ENCODE data around the gene POLG.

POLG gene

GRCh38 chr15:89370120-89370977 lies 35.7 kb upstream of the POLG start:
- DNase-seq = no peak

DNA sequence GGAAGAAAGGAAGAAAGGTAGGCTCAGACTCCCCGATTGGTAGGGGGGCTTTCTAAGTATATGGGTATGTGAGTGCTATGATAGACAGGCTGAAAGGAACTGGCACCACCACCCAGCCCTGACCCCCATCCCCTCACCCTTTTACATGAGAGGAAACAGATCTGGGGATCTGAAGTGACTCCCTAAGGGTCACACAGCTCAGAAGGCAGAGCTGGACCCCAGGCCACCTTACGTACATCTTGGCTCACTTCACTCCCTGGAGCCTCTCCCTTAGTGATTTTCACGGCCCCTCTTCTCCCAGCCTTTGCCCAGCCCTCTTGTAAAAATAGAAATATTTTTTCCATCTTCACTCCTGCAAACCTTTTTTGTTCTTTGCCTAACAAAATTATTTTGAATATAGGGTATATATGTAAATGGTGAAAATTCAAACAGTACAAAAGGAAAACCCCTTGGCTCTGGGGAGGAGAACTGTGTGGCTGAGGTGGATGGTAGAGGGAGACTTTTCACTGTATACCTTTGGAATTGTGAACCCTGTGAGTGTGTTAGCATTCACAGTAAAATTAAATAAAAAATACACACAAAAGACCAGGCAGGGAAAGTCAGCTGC lies 34.8 kb upstream of the POLG start:
- DNase-seq = no peak

DNA sequence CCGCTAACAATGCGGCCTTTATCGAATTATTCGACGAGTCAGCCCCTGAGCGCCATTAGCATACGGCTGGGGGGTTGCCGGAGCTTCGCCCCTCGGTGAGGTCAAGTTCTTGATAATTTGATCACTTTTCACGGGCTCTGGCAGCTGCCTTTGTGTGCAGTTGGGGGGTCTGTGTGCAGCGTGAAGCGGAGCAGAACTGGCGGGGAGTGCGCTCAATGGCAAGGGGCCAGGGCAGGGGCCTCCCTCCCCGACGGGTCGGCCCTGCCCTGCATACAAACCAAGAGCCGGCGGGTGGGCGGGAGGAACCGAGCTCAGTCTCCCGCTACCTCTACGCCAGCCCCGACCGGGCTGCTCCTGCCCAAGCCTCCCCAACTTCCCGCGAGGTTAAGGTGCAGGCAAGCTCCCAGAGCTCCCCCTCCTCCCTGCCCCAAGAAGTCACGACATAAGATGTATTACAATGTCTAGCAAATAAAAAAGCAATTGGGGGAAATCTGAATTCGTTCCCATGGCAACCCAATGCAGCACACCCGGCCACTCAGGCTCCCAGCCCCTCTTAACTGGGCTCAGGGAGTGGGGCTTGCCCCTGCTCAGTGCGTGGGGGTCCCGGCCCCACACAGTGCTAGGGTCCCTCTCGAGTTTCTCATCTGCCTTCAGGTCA lies 34.1 kb upstream of the POLG start:
- DNase-seq = no peak

GRCh38 chr15:89367485-89368451 lies 33.1 kb upstream of the POLG start:
- no peak for DNase-seq

- DNase-seq = no peak
Measured at GRCh38 chr15:89366656-89367393, 32.2 kb upstream of the POLG start.

GRCh38 chr15:89365462-89366065 lies 30.9 kb upstream of the POLG start:
- no peak for DNase-seq

DNA sequence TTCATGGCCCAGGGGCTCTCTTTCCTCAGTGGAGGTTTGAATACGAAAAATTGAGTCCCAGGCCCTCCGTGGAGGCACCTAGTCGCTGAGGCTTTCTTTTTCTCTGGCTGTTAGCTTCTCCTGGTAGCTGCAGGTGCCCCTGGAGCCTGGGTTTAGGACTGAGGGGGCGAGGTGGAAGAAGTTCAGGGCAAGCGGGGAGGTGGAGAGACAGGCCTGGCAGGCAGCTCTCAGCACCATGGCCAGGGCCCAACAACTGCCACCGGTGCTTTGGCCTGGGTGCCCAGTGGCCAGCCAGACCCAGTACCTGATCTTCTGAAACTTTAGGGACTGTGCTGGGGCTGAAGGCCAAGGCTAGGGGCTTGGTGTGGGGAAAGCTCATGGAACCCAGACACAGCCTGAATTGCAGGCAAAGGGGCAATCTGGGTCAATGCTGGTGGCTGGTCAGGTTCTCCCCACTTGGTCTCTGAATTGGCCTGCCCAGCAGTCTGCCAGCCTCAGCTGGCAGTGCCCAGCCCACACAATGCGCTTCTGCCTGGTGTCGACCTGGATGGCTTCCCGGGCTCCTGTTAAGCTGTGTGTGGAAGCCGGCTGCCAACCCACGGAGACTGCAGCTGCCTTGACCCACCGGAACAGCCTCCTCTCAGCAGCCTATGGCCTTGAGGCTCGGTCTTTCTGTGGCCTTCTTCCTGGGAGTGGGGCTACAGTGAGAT lies 30.3 kb upstream of the POLG start:
- DNase-seq = no peak

GRCh38 chr15:89364341-89364740 lies 29.7 kb upstream of the POLG start:
- DNase-seq = no peak

DNA sequence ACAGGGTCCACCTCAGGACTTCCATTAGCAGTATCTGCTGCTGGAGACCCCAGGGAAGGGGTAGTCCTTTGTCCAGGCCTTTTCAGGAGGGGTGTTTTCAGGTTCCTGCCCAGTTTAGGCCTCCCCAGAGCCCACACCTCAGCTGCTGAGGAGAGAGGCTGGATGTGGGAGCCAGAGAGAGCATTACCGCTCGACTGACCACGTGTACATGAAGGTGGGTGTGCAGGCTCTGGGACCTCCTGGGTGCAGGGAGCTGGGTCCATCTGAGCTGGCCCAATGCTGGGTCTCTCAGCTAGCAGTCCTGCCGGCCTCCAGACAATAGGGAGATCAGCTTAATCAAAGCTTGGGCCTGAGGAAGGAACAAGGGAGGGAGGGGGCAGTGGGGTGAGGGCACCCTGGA lies 29.1 kb upstream of the POLG start:
- no peak for DNase-seq

DNA sequence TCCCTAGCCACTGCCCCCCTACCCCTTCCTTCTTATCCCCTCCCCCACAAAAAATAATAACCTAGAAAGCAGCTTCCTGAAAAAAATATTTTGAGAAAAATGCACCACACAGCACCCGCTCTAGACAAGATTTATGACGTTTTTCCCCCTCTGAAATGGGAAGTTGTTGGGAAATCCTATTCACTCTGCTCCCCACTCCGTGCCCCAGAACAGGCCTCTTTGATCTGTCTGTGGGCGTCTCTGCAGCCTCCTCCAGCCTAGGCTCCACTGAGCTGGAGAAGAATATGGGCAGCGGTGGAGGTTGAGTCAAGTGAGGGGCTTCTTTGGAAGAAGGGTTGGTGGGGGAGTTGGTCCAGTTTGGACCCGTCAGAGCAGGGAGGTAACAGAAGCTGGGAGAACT lies 28.5 kb upstream of the POLG start:
- no peak for DNase-seq

GRCh38 chr15:89362203-89363101 lies 27.8 kb upstream of the POLG start:
- no peak for DNase-seq

DNA sequence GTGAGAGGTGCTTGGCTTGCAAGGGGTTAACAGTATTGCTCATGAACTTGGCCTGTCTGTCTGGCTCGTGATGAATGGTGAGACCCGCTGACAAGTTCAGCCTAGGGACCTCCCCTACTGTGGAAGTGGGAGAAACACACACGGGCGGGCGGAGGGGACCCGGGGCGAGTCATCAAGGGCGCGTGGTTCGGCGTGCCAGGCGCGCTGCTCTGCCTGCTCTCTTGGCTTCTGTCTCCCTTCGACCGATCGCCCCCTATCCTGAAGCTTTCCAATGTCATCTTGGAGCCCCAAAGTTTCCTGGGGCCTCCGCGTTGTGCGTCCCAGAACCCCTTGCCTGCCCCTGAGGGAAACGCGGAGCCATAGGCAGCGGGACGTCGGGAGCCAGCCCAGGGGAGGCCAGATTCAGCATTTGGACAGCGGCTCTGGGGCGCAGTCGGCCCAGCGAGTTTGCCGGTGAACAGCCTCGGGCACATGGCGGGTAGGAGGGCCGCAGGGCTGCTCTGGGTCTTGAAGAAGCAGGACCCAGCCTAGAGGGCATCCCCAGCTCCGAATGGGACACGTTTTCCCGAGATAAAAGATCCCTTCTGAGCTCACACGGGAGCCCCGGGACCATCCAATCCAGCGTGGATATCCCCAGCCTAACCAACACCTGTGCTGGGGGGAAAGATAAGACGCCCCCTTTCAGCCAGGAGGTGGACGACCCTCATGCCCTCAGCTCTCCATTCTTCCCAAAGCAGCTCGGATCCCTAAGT lies 27.0 kb upstream of the POLG start:
- DNase-seq = peak; percentile 35

DNA sequence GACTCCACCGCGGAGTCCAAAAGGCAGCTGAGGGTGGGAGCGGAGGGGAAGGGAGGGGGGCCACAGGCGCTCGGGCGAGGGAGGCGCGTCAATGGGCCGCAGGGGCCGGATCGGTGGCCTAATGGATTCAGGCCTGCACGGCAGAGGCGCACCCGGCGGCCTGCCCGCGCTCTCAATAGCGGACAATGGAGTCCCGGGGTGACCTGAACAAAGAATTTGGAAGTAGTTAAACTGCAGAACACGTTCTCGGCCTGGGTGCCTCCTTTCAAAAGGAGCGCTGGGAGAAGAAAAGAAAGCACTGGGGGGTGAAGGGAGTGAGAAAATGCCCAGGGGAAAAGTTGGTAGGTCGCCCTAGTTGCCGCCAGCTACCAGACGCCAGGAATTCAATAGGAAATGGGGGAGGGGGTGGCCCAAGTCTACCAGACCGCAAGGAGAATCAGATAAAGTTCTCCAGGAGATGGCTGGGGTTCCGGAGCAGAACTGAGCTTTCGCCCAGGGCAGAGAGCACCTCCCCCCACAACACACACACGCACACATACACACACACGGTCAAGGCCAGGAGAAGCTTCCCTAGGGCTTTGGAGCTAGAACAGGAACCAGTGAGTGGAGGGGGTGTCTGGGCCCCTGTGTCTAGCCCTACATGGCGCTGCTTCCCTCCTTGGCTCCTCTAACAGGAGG lies 25.8 kb upstream of the POLG start:
- no peak for DNase-seq

DNA sequence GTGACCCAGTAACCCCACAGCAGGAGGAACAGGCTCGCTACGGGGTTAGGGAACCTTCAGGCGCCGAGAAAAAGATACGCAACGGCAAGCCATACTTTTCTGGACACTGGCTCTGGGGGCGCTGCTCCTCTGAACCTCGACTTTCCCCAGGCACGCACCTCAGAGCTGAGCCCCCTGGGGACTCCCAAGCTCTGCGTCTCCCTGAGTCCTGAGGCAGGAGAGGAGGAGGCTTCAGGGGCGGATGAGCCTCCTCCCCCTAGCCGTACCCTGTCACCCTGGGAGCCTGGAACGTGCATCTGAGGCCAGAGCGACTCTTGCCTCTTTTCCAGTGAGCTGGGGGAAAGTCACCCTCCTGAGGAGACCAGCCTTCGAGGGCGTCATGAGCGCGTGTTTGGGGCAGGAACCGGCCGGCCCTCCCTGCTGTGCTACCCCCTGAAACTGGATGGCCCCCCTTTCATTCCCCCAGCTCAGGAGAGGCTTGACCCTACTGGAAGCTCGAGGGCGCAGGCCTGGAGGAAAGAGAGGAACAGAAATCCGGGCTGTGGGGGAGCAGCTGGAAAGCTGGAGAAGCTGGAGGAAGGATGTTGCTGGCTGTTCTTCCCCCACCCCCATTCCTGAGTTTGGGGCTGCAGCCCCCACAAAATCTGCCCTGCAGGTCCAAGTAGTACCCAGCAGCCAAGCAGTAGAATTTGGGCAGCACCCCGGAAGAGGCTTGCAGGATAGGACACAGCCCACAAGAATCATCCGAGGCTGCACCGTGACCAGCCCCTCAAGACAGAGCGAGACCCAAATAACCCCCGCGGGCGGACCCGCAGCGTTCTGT lies 25.1 kb upstream of the POLG start:
- no peak for DNase-seq

DNA sequence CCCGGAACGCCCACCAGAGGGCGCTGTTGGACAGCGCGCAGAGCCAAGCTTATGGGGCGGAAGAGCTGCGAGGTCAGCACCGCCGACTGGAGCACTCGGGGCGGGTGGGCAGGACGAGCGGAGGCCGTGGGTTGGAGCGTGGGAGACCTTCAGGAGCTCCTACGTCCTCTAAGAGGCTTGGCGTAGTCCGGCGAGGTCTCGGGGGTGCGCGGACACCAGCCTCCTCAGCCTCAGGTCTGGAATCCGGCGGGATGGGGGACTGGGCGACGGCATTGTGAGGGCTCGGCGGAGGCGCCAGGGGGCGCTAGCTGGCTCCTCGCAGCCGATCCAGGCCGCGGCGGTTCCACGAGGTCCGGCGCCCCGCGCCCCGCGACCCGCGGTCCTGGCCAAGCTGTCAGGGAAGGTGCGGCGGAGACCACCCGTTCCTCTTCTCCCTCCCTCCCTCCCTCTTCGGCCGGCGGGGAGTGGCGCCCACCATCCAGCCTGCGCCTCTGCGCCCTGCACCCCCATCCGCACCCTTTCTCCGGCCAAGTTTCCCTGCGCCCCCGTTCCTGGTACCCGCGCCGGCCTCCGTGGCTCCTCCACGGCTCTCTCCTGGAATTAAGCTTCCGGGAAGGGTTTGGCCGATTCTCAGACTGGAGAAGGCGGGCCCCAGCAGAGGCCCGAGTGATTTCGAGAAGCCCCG lies 24.3 kb upstream of the POLG start:
- peak; percentile 75 for DNase-seq

DNA sequence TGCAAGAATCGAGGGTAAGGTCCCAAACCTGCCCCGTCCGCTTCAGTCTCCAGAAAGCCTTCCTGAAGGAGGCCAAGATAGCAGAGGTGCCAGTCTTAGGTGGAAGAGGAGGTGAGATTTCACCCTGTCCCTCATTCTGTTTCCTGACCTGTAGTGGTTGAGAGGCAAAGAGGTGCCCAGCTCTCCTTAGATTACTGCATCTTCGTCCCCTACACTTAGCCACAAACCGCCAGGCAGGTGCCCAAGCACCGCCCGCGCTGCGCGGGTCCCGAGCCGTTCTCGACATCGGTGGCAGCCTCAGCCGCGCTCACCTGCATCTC lies 23.8 kb upstream of the POLG start:
- DNase-seq = no peak

GRCh38 chr15:89356634-89357298 lies 22.1 kb upstream of the POLG start:
- no peak for DNase-seq

Measured in activated effector memory CD4-positive, alpha-beta T cell treated with Interleukin-2 at 50 U/mL for 16 hours (primary cell).